Measurements from ENCODE around the gene SDF4. TPM values are rescaled to one million over a fixed set of nuclear protein-coding genes. Genes with fewer than 3 reads are reported as not detected.
"Not testable (repeated sequence)": the region's sequence is repeated elsewhere in the genome, so short reads cannot be mapped to it uniquely, and the experiment has no call there.

SDF4 gene
- total RNA-seq, 2 donors from 2014 or later = 202 to 325 TPM

- H3K36me3 ChIP-seq = no peaks in the 10 kb centered on the region
- H3K9ac ChIP-seq (ENCODE audit: low read depth in 2 of 2, low read length in 2 of 2) = no peak overlapping the region
- DNase-seq = no peak
- H3K27ac ChIP-seq = no peak overlapping the region
- no peaks in the 10 kb centered on the region for H3K27me3 ChIP-seq
- no peaks in the 10 kb centered on the region for H3K9me3 ChIP-seq
- intact Hi-C loops (cut with DNase I) = loop anchor here (5.0 kb wide), 1 partner anchor 132 kb away; no protein-coding TSS in a partner anchor
- TF ChIP-seq, protein P1, sequence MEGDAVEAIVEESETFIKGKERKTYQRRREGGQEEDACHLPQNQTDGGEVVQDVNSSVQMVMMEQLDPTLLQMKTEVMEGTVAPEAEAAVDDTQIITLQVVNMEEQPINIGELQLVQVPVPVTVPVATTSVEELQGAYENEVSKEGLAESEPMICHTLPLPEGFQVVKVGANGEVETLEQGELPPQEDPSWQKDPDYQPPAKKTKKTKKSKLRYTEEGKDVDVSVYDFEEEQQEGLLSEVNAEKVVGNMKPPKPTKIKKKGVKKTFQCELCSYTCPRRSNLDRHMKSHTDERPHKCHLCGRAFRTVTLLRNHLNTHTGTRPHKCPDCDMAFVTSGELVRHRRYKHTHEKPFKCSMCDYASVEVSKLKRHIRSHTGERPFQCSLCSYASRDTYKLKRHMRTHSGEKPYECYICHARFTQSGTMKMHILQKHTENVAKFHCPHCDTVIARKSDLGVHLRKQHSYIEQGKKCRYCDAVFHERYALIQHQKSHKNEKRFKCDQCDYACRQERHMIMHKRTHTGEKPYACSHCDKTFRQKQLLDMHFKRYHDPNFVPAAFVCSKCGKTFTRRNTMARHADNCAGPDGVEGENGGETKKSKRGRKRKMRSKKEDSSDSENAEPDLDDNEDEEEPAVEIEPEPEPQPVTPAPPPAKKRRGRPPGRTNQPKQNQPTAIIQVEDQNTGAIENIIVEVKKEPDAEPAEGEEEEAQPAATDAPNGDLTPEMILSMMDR (IDR thresholded peaks at IDR 0.05) = no peak
- no peak overlapping the region for H3K4me3 ChIP-seq
- H3K4me1 ChIP-seq = no peaks in the 10 kb centered on the region
Observed at GRCh38 chr1:1253972-1254666, 22.3 kb upstream of the SDF4 start.

- H3K27me3 ChIP-seq = no peaks in the 10 kb centered on the region
- intact Hi-C loops (cut with DNase I) = loop anchor here (5.0 kb wide), 1 partner anchor 131 kb away; no protein-coding TSS in a partner anchor
- no peak for DNase-seq
- no peak overlapping the region for H3K27ac ChIP-seq
- no peak overlapping the region for H3K9ac ChIP-seq (ENCODE audit: low read depth in 2 of 2, low read length in 2 of 2)
- H3K36me3 ChIP-seq = no peaks in the 10 kb centered on the region
- TF ChIP-seq, protein P1 (IDR thresholded peaks at IDR 0.05) = no peak
- H3K4me1 ChIP-seq = no peaks in the 10 kb centered on the region
- H3K4me3 ChIP-seq = no peak overlapping the region
- no peaks in the 10 kb centered on the region for H3K9me3 ChIP-seq
Observed at GRCh38 chr1:1253314-1253713, 21.5 kb upstream of the SDF4 start.

- H3K9me3 ChIP-seq = no peaks in the 10 kb centered on the region
- no peak overlapping the region for H3K4me3 ChIP-seq
- no peak for DNase-seq
- H3K36me3 ChIP-seq = no peaks in the 10 kb centered on the region
- TF ChIP-seq, protein P1 (IDR thresholded peaks at IDR 0.05) = no peak
- intact Hi-C loops (cut with DNase I) = loop anchor here (5.0 kb wide), 1 partner anchor 129 kb away; no protein-coding TSS in a partner anchor
- H3K9ac ChIP-seq (ENCODE audit: low read depth in 2 of 2, low read length in 2 of 2) = no peak overlapping the region
- H3K27me3 ChIP-seq = peaks cover 19% of the 10 kb centered on the region
- no peak overlapping the region for H3K27ac ChIP-seq
- H3K4me1 ChIP-seq = no peaks in the 10 kb centered on the region
Observed at GRCh38 chr1:1250786-1251284, 19.0 kb upstream of the SDF4 start.

DNA sequence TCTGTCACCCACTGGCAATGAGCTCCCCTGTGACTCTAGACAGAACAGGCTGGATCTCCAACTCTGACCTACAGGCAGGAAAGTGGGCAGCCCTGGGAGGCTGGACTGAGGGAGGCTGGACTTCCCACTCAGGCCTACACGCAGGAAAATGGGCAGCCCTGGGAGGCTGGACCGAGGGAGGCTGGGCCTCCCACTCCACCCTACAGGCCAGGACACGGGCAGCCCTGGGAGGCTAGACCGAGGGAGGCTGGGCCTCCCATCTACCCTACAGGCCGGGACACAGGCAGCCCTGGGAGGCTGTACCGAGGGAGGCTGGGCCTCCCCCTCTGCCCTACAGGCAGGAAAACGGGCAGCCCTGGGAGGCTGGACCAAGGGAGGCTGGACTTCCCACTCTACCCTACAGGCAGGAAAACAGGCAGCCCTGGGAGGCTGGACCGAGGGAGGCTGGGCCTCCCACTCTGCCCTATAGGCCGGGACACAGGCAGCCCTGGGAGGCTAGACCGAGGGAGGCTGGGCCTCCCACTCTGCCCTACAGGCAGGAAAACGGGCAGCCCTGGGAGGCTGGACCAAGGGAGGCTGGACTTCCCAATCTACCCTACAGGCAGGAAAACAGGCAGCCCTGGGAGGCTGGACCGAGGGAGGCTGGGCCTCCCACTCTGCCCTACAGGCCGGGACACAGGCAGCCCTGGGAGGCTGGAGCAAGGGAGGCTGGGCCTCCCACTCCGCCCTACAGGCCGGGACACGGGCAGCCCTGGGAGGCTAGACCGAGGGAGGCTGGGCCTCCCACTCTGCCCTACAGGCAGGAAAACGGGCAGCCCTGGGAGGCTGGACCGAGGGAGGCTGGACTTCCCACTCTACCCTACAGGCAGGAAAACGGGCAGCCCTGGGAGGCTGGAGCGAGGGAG, 16.5 kb upstream of the SDF4 start:
- H3K27me3 ChIP-seq = peaks cover 25% of the 10 kb centered on the region
- DNase-seq; H3K9me3 ChIP-seq; H3K4me1 ChIP-seq; H3K4me3 ChIP-seq; H3K27ac ChIP-seq; H3K9ac ChIP-seq (ENCODE audit: low read depth in 2 of 2, low read length in 2 of 2); H3K36me3 ChIP-seq; intact Hi-C loops (cut with DNase I): not testable (repeated sequence)

DNA sequence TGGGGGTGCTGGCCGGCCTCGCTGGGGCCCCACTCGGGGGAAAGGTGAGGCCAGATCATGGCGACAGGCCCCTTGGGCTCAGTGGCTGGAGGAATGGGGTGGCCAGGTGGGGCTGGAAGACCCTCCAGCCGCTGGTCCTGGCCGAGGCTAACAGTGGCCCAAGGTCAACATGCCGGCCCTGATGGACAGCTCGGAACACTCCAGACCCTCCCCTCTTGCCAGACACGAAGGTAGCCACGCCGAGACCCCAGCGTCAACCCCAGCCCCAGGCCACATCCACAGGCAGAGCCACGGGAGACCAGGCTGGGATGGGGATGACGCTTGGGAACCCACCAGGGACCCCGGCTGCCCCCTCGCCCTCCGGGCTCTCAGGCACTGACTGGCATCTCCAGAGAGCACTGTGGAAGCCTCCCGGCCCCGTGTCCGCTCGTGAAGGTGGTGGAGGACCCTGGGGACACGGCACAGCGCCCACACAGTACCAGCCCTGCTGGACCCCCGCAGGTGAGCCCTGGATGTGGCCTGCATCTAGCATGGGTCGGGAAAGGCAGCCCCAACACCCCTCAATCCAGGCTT, 15.6 kb upstream of the SDF4 start:
- TF ChIP-seq, protein P1 (IDR thresholded peaks at IDR 0.05) = no peak
- intact Hi-C loops (cut with DNase I) = no loop called here
- Histone ChIP-seq H3K9me3 (no peaks in the 10 kb centered on the region), H3K9ac (ENCODE audit: low read depth in 2 of 2, low read length in 2 of 2) (no peak overlapping the region), H3K4me3 (no peak overlapping the region), H3K27ac (no peak overlapping the region), H3K4me1 (no peaks in the 10 kb centered on the region), H3K27me3 (peaks cover 25% of the 10 kb centered on the region), H3K36me3 (no peaks in the 10 kb centered on the region)
- no peak for DNase-seq
